ENCODE results near the gene RAB25.

DNA sequence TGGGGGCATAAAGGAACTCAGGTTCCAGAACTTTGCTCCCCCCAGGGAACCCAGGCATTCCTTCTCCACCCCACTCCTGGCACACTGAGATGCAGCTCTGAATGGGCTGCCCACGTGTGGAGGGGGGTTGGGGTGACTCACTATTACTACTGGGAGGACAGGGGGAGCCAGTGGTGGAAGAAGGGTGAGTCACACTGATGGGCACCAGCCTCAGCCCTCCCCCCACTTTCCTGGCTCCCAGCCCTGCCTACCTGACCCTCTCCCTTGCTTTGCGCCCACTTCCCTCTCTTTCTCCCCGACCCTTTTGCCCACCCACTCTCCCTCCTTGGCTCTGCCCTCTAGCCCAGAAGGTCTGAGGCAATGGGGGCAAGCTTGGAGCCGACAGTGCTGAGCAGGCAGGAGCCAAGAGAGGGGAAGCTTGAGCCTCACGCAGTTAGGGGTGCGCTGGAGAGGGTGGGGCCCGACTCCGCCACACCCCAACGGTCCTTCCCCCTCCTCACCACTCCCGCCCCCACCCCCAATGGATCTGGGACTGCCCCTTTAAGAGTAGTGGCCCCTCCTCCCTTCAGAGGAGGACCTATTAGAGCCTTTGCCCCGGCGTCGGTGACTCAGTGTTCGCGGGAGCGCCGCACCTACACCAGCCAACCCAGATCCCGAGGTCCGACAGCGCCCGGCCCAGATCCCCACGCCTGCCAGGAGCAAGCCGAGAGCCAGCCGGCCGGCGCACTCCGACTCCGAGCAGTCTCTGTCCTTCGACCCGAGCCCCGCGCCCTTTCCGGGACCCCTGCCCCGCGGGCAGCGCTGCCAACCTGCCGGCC lies 53.4 kb downstream of the RAB25 start, which contains the start of gene LMNA:
- TF ChIP-seq, protein P1, sequence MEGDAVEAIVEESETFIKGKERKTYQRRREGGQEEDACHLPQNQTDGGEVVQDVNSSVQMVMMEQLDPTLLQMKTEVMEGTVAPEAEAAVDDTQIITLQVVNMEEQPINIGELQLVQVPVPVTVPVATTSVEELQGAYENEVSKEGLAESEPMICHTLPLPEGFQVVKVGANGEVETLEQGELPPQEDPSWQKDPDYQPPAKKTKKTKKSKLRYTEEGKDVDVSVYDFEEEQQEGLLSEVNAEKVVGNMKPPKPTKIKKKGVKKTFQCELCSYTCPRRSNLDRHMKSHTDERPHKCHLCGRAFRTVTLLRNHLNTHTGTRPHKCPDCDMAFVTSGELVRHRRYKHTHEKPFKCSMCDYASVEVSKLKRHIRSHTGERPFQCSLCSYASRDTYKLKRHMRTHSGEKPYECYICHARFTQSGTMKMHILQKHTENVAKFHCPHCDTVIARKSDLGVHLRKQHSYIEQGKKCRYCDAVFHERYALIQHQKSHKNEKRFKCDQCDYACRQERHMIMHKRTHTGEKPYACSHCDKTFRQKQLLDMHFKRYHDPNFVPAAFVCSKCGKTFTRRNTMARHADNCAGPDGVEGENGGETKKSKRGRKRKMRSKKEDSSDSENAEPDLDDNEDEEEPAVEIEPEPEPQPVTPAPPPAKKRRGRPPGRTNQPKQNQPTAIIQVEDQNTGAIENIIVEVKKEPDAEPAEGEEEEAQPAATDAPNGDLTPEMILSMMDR (IDR thresholded peaks at IDR 0.05; ENCODE audit: low read depth, low read length, poor library complexity, severe bottlenecking): no peak
- no peak; the same call in 1 of the 2 replicates for TF ChIP-seq EZH2phosphoT487 (IDR thresholded peaks at IDR 0.05; ENCODE audit: borderline replicate concordance, low read length)

All from DOHH2 (cell line).